ENCODE data around the gene BEAN1. TPM values are rescaled to one million over a fixed set of nuclear protein-coding genes. Genes with fewer than 3 reads are reported as not detected.

Gene BEAN1
- total RNA-seq, 6 experiments from 2014 or later, result not detected

- no peak overlapping the region for H3K4me3 Mint-ChIP-seq
- DNase-seq, result no peak
- H3K36me3 Mint-ChIP-seq (ENCODE audit: low read depth), result no peaks in the 10 kb centered on the region
- no peaks in the 10 kb centered on the region for H3K9me3 Mint-ChIP-seq
- peaks cover 15% of the 10 kb centered on the region for H3K27me3 Mint-ChIP-seq (ENCODE audit: insufficient read depth)
- peaks cover 20% of the 10 kb centered on the region for H3K4me1 Mint-ChIP-seq (ENCODE audit: low read depth)
- no peak overlapping the region for H3K27ac Mint-ChIP-seq
- TF ChIP-seq CTCF (IDR thresholded peaks at IDR 0.05), result no peak
Measured at GRCh38 chr16:66386629-66387622, 40.2 kb upstream of the BEAN1 start.

- Mint-ChIP-seq H3K36me3 (ENCODE audit: low read depth) (no peaks in the 10 kb centered on the region), H3K27ac (no peak overlapping the region), H3K27me3 (ENCODE audit: insufficient read depth) (peaks cover 15% of the 10 kb centered on the region), H3K9me3 (no peaks in the 10 kb centered on the region), H3K4me1 (ENCODE audit: low read depth) (peaks cover 11% of the 10 kb centered on the region), H3K4me3 (no peak overlapping the region)
- TF ChIP-seq CTCF (IDR thresholded peaks at IDR 0.05), result no peak
- DNase-seq, result no peak
Measured at GRCh38 chr16:66387817-66388332, 39.2 kb upstream of the BEAN1 start.

GRCh38 chr16:66388350-66389139 lies 38.5 kb upstream of the BEAN1 start:
- H3K27ac Mint-ChIP-seq, result no peak overlapping the region
- no peaks in the 10 kb centered on the region for H3K36me3 Mint-ChIP-seq (ENCODE audit: low read depth)
- H3K9me3 Mint-ChIP-seq, result no peaks in the 10 kb centered on the region
- no peak for DNase-seq
- no peak overlapping the region for H3K4me3 Mint-ChIP-seq
- no peak for TF ChIP-seq CTCF (IDR thresholded peaks at IDR 0.05)
- peaks cover 4% of the 10 kb centered on the region for H3K4me1 Mint-ChIP-seq (ENCODE audit: low read depth)
- peaks cover 18% of the 10 kb centered on the region for H3K27me3 Mint-ChIP-seq (ENCODE audit: insufficient read depth)

GRCh38 chr16:66389256-66390176 lies 37.6 kb upstream of the BEAN1 start:
- Mint-ChIP-seq H3K9me3 (no peaks in the 10 kb centered on the region), H3K4me3 (no peak overlapping the region), H3K4me1 (ENCODE audit: low read depth) (no peaks in the 10 kb centered on the region), H3K27me3 (ENCODE audit: insufficient read depth) (peaks cover 18% of the 10 kb centered on the region), H3K27ac (no peak overlapping the region), H3K36me3 (ENCODE audit: low read depth) (no peaks in the 10 kb centered on the region)
- DNase-seq, result no peak
- no peak for TF ChIP-seq CTCF (IDR thresholded peaks at IDR 0.05)
